B cell (primary cell): ENCODE measurements around the gene TIAM2. TPM values are rescaled to one million over a fixed set of nuclear protein-coding genes. Genes with fewer than 3 reads are reported as not detected.

ENCODE experiments used
- ATAC-seq: fragments of 200-7000 bp; cut with Tn5 transposase; one replicate; pipeline ENCODE4 v1.10.0; 2021; ENCODE audit warnings: low read depth, mild to moderate bottlenecking, moderate number of reproducible peaks, moderate library complexity
- CTCF ChIA-PET: fragments of 350-600 bp; sonication (Branson Sonifier 250); formaldehyde crosslinking; loops from one replicate; lab custom pipeline; 2021; ENCODE audit warnings: antibody characterized with exemption, inconsistent platforms; lab: Charles Lee
- POLR2A ChIA-PET: fragments of 350-600 bp; sonication (Branson Sonifier 250); formaldehyde crosslinking; loops from one replicate; lab custom pipeline; 2021; ENCODE audit warnings: antibody characterized with exemption; lab: Charles Lee
- DNase-seq: peaks from one replicate; pipeline ENCODE4 v3.0.0; 2013
- H2AFZ ChIP-seq: 2 replicates; pipeline ENCODE4 v1.6.1; 2012; ENCODE audit warnings: mild to moderate bottlenecking, low read depth, low read length; ENCODE audit not compliant: insufficient read depth, poor library complexity, severe bottlenecking
- H3K27ac ChIP-seq, 2 donors: 1 replicate in 1 of 2; 2 replicates in 1 of 2; pipeline ENCODE4 v1.5.1; 2012 to 2013; ENCODE audit warnings: low read length in 2 of 2, mild to moderate bottlenecking in 2 of 2, moderate library complexity in 1 of 2
- H3K27me3 ChIP-seq, 4 experiments: fragments of 200-600 bp in 1 of 4; sonication (generic) in 1 of 4; replicated peaks in 1 of 4; 1 replicate in 2 of 4; 2 replicates in 2 of 4; pipeline versions ENCODE4 v1.6.1 to v1.7.0; 2013 to 2016; ENCODE audit warnings: low read length in 3 of 4, mild to moderate bottlenecking in 2 of 4, mixed read lengths in 1 of 4, moderate library complexity in 1 of 4; ENCODE audit not compliant: insufficient read depth in 4 of 4, control insufficient read depth in 3 of 4; ENCODE audit errors: control extremely low read depth in 1 of 4
- H3K36me3 ChIP-seq, 2 experiments: replicated peaks in 1 of 2; 1 replicate in 1 of 2; 2 replicates in 1 of 2; pipeline versions ENCODE4 v1.6.1 to v1.7.1; 2013; ENCODE audit warnings: low read length in 1 of 2; ENCODE audit not compliant: insufficient read depth in 2 of 2, control insufficient read depth in 1 of 2; ENCODE audit errors: control extremely low read depth in 1 of 2, extremely low read depth in 1 of 2
- H3K4me1 ChIP-seq, 2 donors: fragments of 200-600 bp in 1 of 2; sonication (generic) in 1 of 2; 1 replicate in 1 of 2; 2 replicates in 1 of 2; pipeline versions ENCODE4 v1.5.1 to v1.6.1; 2013 to 2017; ENCODE audit warnings: low read length in 2 of 2; ENCODE audit not compliant: control insufficient read depth in 2 of 2, insufficient read depth in 2 of 2
- H3K4me2 ChIP-seq: replicated peaks from 2 replicates; pipeline ENCODE3; 2012; ENCODE audit warnings: mild to moderate bottlenecking, low read depth, low read length; ENCODE audit not compliant: poor library complexity, severe bottlenecking
- H3K4me3 ChIP-seq, 5 experiments: fragments of 200-600 bp in 1 of 5; sonication (generic) in 1 of 5; 1 replicate in 3 of 5; 2 replicates in 2 of 5; pipeline versions ENCODE4 v1.5.1 to v1.7.0; 2011 to 2016; ENCODE audit warnings: low read length in 4 of 5, mild to moderate bottlenecking in 4 of 5, low read depth in 2 of 5, control low read depth in 1 of 5, moderate library complexity in 1 of 5; ENCODE audit not compliant: insufficient read depth in 1 of 5; ENCODE audit errors: control extremely low read depth in 1 of 5, extremely low read depth in 1 of 5
- H3K79me2 ChIP-seq: fragments of 200-600 bp; sonication (generic); one replicate; pipeline ENCODE4 v1.6.0; 2016; ENCODE audit warnings: low read length; ENCODE audit not compliant: control insufficient read depth, insufficient read depth
- H3K9ac ChIP-seq: fragments of 200-600 bp; sonication (generic); 2 replicates; pipeline ENCODE4 v1.6.1; 2017; ENCODE audit warnings: mild to moderate bottlenecking, low read length, moderate library complexity
- H3K9me3 ChIP-seq, 3 donors: one replicate each; pipeline versions ENCODE4 v1.6.1 to v1.7.1; 2013; ENCODE audit warnings: low read length in 2 of 3; ENCODE audit not compliant: control insufficient read depth in 2 of 3, insufficient read depth in 1 of 3; ENCODE audit errors: control extremely low read depth in 1 of 3
- H4K20me1 ChIP-seq: 2 replicates; pipeline ENCODE4 v1.6.0; 2012; ENCODE audit warnings: mild to moderate bottlenecking, low read length; ENCODE audit not compliant: insufficient read depth, control insufficient read depth, poor library complexity, severe bottlenecking
- H3K27ac Mint-ChIP-seq: one replicate; pipeline ENCODE4 v1.8.0; 2021; ENCODE audit warnings: mixed read lengths
- H3K27me3 Mint-ChIP-seq: one replicate; pipeline ENCODE4 v1.8.0; 2021; ENCODE audit warnings: mixed read lengths
- H3K4me1 Mint-ChIP-seq: one replicate; pipeline ENCODE4 v1.8.0; 2021; ENCODE audit warnings: mixed read lengths
- H3K4me3 Mint-ChIP-seq: one replicate; pipeline ENCODE4 v1.8.0; 2021; ENCODE audit warnings: mixed read lengths
- H3K9me3 Mint-ChIP-seq: one replicate; pipeline ENCODE4 v1.8.0; 2022; ENCODE audit warnings: mixed read lengths; ENCODE audit not compliant: insufficient read depth
- CTCF ChIP-seq: fragments of 200-600 bp; IDR thresholded peaks from one replicate; pipeline ENCODE4 v1.8.0; 2022; ENCODE audit warnings: antibody characterized with exemption, mild to moderate bottlenecking
- EZH2 ChIP-seq: IDR thresholded peaks from 2 replicates; pipeline ENCODE4 v1.6.1; 2012; ENCODE audit warnings: borderline replicate concordance, low read depth, mild to moderate bottlenecking, moderate library complexity, low read length; ENCODE audit not compliant: insufficient read depth, poor library complexity, severe bottlenecking
- WGBS: methylation state at CpG from one replicate; pipeline ENCODE4 v1.1.5; 2013; ENCODE audit warnings: missing lambda C conversion rate; ENCODE audit not compliant: insufficient coverage; 5-methylcytosine and 5-hydroxymethylcytosine counted together
- intact Hi-C: fragments of 100-400 bp; cut with micrococcal nuclease; formaldehyde crosslinking; loops from one replicate; pipeline ENCODE4 v1.10.0; 2022
- polyA plus RNA-seq: library from polyadenylated mRNA; depleted of rRNA; stranded (reverse); fragments of >200 nt; gene quantifications from 2 replicates; pipeline ENCODE4 v1.2.3, GENCODE V29; 2012
- total RNA-seq, 2 donors: library from RNA; stranded (reverse); fragments of 120-200 nt in 1 of 2; gene quantifications; 1 replicate in 1 of 2; 2 replicates in 1 of 2; pipeline versions ENCODE4 v1.2.3 to v1.2.4, GENCODE V29; 2013 to 2022

TIAM2 gene
- total and polyA plus RNA-seq, 2 donors (not counting 1 experiment from before 2014, with no cell fraction given), result 13.1 to 18.8 TPM

- intact Hi-C loops, result no loop called here
- Histone ChIP-seq H3K9me3 (peaks cover 0 to 4% (median 0%) of the 10 kb centered on the region in 3 donors), H4K20me1 (no peaks in the 10 kb centered on the region), H3K9ac (no peak overlapping the region), H3K4me1 (no peaks in the 10 kb centered on the region), H2AFZ (no peak overlapping the region), H3K4me3 (no peak overlapping the region), H3K79me2 (no peaks in the 10 kb centered on the region), H3K27me3 (no peaks in the 10 kb centered on the region), H3K36me3 (no peaks in the 10 kb centered on the region), H3K27ac (no peak overlapping the region), H3K4me2 (no peak overlapping the region)
- 100% methylated on average over 2 of the region's 7 CpGs for WGBS
- H3K9me3 Mint-ChIP-seq, result peaks cover 2% of the 10 kb centered on the region
- H3K27me3 Mint-ChIP-seq, result no peaks in the 10 kb centered on the region
- DNase-seq (no peak), ATAC-seq (no peak)
- TF ChIP-seq CTCF, result no peak
- no peak for TF ChIP-seq EZH2
- peaks cover 17% of the 10 kb centered on the region for H3K4me1 Mint-ChIP-seq
- peak overlapping the region; percentile 1 for H3K27ac Mint-ChIP-seq
- H3K4me3 Mint-ChIP-seq, result peak overlapping the region; percentile 0
- POLR2A ChIA-PET, result no interaction called here
- CTCF ChIA-PET, result no interaction called here
Measured at GRCh38 chr6:155201461-155202226, 206.5 kb downstream of the TIAM2 start.

- Mint-ChIP-seq H3K27ac (no peak overlapping the region), H3K9me3 (no peaks in the 10 kb centered on the region), H3K4me3 (no peak overlapping the region), H3K4me1 (peaks cover 4% of the 10 kb centered on the region), H3K27me3 (no peaks in the 10 kb centered on the region)
- CTCF ChIA-PET, result no interaction called here
- 92% methylated on average over 5 of the region's 5 CpGs for WGBS
- no peak overlapping the region for H3K4me3 ChIP-seq
- H3K27me3 ChIP-seq, result no peaks in the 10 kb centered on the region
- no peak for ATAC-seq
- H4K20me1 ChIP-seq, result no peaks in the 10 kb centered on the region
- H3K9ac ChIP-seq, result no peak overlapping the region
- no peaks in the 10 kb centered on the region for H3K79me2 ChIP-seq
- no peaks in the 10 kb centered on the region for H3K36me3 ChIP-seq
- H3K4me1 ChIP-seq, result no peaks in the 10 kb centered on the region
- H3K27ac ChIP-seq, result no peak overlapping the region
- intact Hi-C loops, result no loop called here
- no peak overlapping the region for H2AFZ ChIP-seq
- DNase-seq, result no peak
- TF ChIP-seq EZH2 (no peak), CTCF (no peak)
- H3K9me3 ChIP-seq, result no peaks in the 10 kb centered on the region
- POLR2A ChIA-PET, result no interaction called here
- H3K4me2 ChIP-seq, result no peak overlapping the region
Measured at GRCh38 chr6:155207223-155207622, 212.1 kb downstream of the TIAM2 start.
